Thyroid gland (tissue), 4 donors: ENCODE results near the gene ST8SIA3.

Experiments used
- CTCF ChIP-seq, 6 experiments: fragments of 200-600 bp in 3 of 6; fragments of 450-650 bp in 3 of 6; sonication (generic) in 3 of 6; IDR thresholded peaks; one replicate each; pipeline ENCODE4 v1.5.1; 2016 to 2019; ENCODE audit warnings: antibody characterized with exemption in 6 of 6, mild to moderate bottlenecking in 2 of 6, inconsistent platforms in 1 of 6, moderate library complexity in 1 of 6
- POLR2A ChIP-seq, 2 donors: fragments of 450-650 bp; IDR thresholded peaks; one replicate each; pipeline ENCODE4 v1.6.1; 2017; ENCODE audit warnings: antibody characterized with exemption in 2 of 2, mild to moderate bottlenecking in 2 of 2, moderate library complexity in 1 of 2

- no peak for TF ChIP-seq CTCF (IDR thresholded peaks at IDR 0.05)
- TF ChIP-seq POLR2A (IDR thresholded peaks at IDR 0.05), result no peak
These were observed 57.3 kb downstream of the ST8SIA3 start for GRCh38 chr18:57409650-57410049.
